K562 (cell line): ENCODE data around the gene GPER1. TPM values are rescaled to one million over a fixed set of nuclear protein-coding genes. Genes with fewer than 3 reads are reported as not detected.

ENCODE experiments used
- IRF1 ChIP-seq: sonication (generic); formaldehyde crosslinking; IDR thresholded peaks from 2 replicates; pipeline ENCODE4 v1.8.0; 2022; ENCODE audit warnings: missing genetic modification reagents, mild to moderate bottlenecking, borderline replicate concordance
- MYC ChIP-seq, 2 experiments: fragments of 250-450 bp in 1 of 2; sonication (Bioruptor Pico) in 1 of 2; IDR thresholded peaks; 2 replicates each; pipeline versions ENCODE4 v1.5.1 to v1.6.1; 2012 to 2021; ENCODE audit warnings: low read depth in 2 of 2, borderline replicate concordance in 1 of 2, improper control_type of control experiment in 1 of 2, low read length in 1 of 2, mild to moderate bottlenecking in 1 of 2, moderate library complexity in 1 of 2
- ZC3H4 ChIP-seq: sonication (generic); formaldehyde crosslinking; IDR thresholded peaks from 2 replicates; pipeline ENCODE4 v1.9.0; 2021; ENCODE audit warnings: missing genetic modification reagents, borderline replicate concordance
- ZNF507 ChIP-seq: conservative IDR thresholded peaks from 2 replicates; pipeline ENCODE4 v1.6.1; 2017; ENCODE audit warnings: missing genetic modification characterization, missing compliant biosample characterization
- ZNF655 ChIP-seq: fragments of 250-450 bp; sonication (Bioruptor Pico); IDR thresholded peaks from 2 replicates; pipeline ENCODE4 v1.5.0; 2021
- ZNF76 ChIP-seq: fragments of 250-450 bp; sonication (Bioruptor Pico); IDR thresholded peaks from 2 replicates; pipeline ENCODE4 v1.4.0; 2020; ENCODE audit warnings: mild to moderate bottlenecking, moderate library complexity, borderline replicate concordance
- polyA plus RNA-seq, 8 experiments: library from polyadenylated mRNA; depleted of rRNA in 4 of 8; stranded (reverse) in 5 of 8; unstranded in 3 of 8; fragments of >200 nt; fragmentation: Nextera tagmentation in 2 of 8; fragmentation: Illumina TruSeq in 1 of 8; extraction: Ambion mirVana in 2 of 8; extraction: Trizol in 1 of 8; gene quantifications; 2 replicates each; pipeline versions ENCODE4 v1.2.1 to v1.2.3, GENCODE V29; 2011 to 2014; ENCODE audit warnings: inconsistent platforms in 1 of 8, missing spikeins in 1 of 8
- total RNA-seq, 7 experiments: library from RNA; depleted of rRNA in 6 of 7; stranded (reverse); fragments of >200 nt in 6 of 7; fragmentation: Illumina TruSeq in 2 of 7; extraction: Trizol in 2 of 7; gene quantifications; 2 replicates each; pipeline versions ENCODE4 v1.2.1 to v1.2.3, GENCODE V29; 2011 to 2021; ENCODE audit warnings: low replicate concordance in 1 of 7
- TF ChIP-seq, protein P1 (sequence below), 2 experiments: fragments of 450-650 bp; IDR thresholded peaks; 2 replicates each; pipeline ENCODE4 v1.6.1; 2016; ENCODE audit warnings: mild to moderate bottlenecking in 2 of 2, borderline replicate concordance in 1 of 2, low read depth in 1 of 2, moderate library complexity in 1 of 2
- TF ChIP-seq, protein P2 (sequence below): sonication (generic); IDR thresholded peaks from 2 replicates; pipeline ENCODE4 v1.6.1; 2016
- TF ChIP-seq, protein P3 (sequence below): fragments of 250-450 bp; sonication (Bioruptor Pico); IDR thresholded peaks from 2 replicates; pipeline ENCODE4 v1.8.0; 2021; ENCODE audit warnings: mild to moderate bottlenecking, moderate library complexity
- TF ChIP-seq, protein P4 (sequence below), 2 experiments: fragments of 250-450 bp in 1 of 2; fragments of 450-650 bp in 1 of 2; sonication (Bioruptor Pico) in 1 of 2; IDR thresholded peaks; 2 replicates each; pipeline versions ENCODE4 v1.6.1 to v1.8.0; 2016 to 2021; ENCODE audit warnings: mild to moderate bottlenecking in 2 of 2, moderate library complexity in 2 of 2, missing compliant biosample characterization in 1 of 2, missing genetic modification characterization in 1 of 2

The GPER1 gene
- total and polyA plus RNA-seq, 9 of the 15 experiments (the other 6 are each of a cell fraction or from before 2014, with no cell fraction given) = 0.04 to 0.09 (median 0.08) TPM; not detected in 6

DNA sequence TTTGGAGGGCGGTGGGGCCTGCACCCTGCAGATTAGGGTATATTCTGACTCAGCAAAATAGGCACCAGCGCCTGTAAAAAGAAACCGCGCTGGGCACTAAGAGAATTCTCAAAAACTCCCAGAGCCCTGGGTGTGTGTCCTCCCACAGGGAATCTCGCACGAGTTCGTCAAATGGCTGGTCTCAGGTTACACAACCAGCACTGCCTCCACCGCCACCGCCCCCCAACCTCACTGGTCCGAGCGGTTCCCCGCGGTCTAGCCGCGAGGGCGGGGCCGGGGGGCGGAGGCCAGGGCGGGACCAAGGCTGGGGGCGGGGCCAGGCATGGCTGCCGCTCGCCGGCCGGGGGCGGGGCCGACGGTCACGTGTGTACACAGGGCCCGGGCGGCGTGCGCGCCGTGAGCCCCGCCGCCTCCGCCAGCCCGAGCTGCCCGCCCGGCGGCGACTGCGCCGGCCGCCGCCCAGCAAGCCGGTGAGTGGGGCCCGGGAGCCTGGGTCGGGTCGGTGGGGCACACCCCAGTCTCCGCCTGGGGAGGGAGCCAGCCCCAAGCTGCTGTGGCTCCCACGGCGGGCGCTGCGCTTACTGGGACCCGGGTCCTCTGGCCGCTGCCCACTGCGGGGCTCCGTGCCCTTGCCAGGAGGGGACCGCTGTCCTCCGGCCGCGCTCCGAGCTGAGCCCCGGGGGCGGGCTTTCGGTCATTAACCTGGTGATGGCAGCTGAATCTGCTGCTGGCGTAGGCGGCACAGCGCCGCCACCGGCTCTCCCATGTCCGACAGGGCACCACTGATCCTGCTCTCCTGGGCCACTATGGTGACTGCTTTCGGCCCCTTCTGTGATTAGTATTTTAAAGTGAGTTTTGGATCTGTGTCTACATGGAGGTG lies 43.5 kb upstream of the GPER1 start, which contains the start of gene GPR146 (continued):
- TF ChIP-seq, protein P1, sequence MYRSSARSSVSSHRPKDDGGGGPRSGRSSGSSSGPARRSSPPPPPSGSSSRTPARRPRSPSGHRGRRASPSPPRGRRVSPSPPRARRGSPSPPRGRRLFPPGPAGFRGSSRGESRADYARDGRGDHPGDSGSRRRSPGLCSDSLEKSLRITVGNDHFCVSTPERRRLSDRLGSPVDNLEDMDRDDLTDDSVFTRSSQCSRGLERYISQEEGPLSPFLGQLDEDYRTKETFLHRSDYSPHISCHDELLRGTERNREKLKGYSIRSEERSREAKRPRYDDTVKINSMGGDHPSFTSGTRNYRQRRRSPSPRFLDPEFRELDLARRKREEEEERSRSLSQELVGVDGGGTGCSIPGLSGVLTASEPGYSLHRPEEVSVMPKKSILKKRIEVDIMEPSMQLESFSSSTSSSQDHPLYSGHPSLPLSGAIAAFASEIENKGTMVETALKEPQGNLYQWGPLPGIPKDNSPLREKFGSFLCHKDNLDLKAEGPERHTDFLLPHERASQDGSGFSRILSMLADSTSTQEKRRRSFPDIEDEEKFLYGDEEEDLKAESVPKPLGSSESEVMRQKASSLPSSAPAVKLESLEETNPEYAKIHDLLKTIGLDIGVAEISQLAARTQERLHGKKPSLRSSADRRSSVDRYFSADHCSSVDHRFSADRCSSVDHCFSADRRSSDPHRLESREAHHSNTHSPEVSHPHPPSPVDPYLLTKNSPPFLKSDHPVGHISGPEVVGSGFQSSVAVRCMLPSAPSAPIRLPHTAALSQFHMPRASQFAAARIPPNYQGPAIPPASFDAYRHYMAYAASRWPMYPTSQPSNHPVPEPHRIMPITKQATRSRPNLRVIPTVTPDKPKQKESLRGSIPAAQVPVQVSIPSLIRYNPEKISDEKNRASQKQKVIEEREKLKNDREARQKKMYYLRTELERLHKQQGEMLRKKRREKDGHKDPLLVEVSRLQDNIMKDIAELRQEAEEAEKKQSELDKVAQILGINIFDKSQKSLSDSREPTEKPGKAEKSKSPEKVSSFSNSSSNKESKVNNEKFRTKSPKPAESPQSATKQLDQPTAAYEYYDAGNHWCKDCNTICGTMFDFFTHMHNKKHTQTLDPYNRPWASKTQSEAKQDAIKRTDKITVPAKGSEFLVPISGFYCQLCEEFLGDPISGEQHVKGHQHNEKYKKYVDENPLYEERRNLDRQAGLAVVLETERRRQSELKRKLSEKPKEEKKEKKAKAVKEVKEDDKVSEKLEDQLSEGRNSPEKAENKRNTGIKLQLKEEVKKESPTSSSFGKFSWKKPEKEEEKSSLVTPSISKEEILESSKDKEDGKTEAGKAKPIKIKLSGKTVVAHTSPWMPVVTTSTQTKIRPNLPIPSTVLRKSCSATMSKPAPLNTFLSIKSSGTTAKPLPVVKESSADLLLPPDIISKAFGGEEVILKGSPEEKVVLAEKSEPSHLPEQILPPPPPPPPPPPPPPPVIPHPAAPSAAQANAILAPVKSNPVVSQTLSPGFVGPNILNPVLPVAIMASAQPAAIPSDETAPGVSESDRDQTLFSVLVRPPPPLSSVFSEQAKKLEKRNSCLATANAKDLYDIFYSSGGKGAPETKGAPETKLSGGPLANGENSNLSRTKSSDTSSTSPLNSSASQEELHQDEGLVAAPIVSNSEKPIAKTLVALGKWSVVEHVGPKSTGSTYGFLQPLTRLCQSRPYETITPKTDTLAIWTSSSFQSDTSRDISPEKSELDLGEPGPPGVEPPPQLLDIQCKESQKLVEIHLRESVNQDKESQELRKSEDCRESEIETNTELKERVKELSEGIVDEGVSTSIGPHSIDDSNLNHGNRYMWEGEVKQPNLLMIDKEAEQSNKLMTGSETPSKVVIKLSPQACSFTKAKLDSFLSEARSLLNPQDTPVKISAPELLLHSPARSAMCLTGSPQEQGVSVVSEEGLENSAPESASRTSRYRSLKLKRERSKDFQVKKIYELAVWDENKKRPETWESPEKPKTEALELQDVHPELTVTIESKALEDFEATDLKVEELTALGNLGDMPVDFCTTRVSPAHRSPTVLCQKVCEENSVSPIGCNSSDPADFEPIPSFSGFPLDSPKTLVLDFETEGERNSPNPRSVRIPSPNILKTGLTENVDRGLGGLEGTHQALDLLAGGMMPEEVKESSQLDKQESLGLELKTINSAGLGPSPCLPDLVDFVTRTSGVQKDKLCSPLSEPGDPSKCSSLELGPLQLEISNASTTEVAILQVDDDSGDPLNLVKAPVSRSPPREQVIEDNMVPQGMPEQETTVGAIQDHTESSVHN (IDR thresholded peaks at IDR 0.05; ENCODE audit: borderline replicate concordance in 1 of 2, low read depth in 1 of 2) = no peak
- TF ChIP-seq IRF1 (CRISPR knock-in tag) = no peak
- TF ChIP-seq, protein P2, sequence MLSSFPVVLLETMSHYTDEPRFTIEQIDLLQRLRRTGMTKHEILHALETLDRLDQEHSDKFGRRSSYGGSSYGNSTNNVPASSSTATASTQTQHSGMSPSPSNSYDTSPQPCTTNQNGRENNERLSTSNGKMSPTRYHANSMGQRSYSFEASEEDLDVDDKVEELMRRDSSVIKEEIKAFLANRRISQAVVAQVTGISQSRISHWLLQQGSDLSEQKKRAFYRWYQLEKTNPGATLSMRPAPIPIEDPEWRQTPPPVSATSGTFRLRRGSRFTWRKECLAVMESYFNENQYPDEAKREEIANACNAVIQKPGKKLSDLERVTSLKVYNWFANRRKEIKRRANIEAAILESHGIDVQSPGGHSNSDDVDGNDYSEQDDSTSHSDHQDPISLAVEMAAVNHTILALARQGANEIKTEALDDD = no peak; the same call in 1 of the 2 replicates
- no peak for TF ChIP-seq ZC3H4 (CRISPR knock-in tag)
- TF ChIP-seq ZNF507 (tag) = no peak
- TF ChIP-seq ZNF655 (CRISPR knock-in tag) = no peak
- no peak for TF ChIP-seq ZNF76 (CRISPR knock-in tag)
- TF ChIP-seq MYC (IDR thresholded peaks at IDR 0.05; ENCODE audit: low read depth, low read length) = peak; percentile 79
- TF ChIP-seq MYC (CRISPR knock-in tag; IDR thresholded peaks at IDR 0.05; ENCODE audit: borderline replicate concordance, low read depth) = no peak
- TF ChIP-seq, protein P3, sequence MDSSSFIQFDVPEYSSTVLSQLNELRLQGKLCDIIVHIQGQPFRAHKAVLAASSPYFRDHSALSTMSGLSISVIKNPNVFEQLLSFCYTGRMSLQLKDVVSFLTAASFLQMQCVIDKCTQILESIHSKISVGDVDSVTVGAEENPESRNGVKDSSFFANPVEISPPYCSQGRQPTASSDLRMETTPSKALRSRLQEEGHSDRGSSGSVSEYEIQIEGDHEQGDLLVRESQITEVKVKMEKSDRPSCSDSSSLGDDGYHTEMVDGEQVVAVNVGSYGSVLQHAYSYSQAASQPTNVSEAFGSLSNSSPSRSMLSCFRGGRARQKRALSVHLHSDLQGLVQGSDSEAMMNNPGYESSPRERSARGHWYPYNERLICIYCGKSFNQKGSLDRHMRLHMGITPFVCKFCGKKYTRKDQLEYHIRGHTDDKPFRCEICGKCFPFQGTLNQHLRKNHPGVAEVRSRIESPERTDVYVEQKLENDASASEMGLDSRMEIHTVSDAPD (CRISPR knock-in tag) = no peak
- TF ChIP-seq, protein P4, sequence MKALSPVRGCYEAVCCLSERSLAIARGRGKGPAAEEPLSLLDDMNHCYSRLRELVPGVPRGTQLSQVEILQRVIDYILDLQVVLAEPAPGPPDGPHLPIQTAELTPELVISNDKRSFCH (CRISPR knock-in tag; IDR thresholded peaks at IDR 0.05) = no peak
- TF ChIP-seq, protein P4 (tag; IDR thresholded peaks at IDR 0.05) = no peak
